Ishikawa (cell line): ENCODE measurements around the gene ROGDI.

Experiments
- CEBPB ChIP-seq: IDR thresholded peaks from 2 replicates; pipeline ENCODE4 v1.6.1; 2012
- CREB1 ChIP-seq: IDR thresholded peaks from 2 replicates; pipeline ENCODE4 v1.6.1; 2012; ENCODE audit warnings: low read depth
- EGR1 ChIP-seq: IDR thresholded peaks from 2 replicates; pipeline ENCODE4 v1.6.1; 2012
- EP300 ChIP-seq: IDR thresholded peaks from 2 replicates; pipeline ENCODE4 v1.6.1; 2012; ENCODE audit warnings: borderline replicate concordance
- FOXM1 ChIP-seq: IDR thresholded peaks from 2 replicates; pipeline ENCODE4 v1.6.1; 2012; ENCODE audit warnings: low read depth, borderline replicate concordance
- NFIC ChIP-seq: IDR thresholded peaks from 2 replicates; pipeline ENCODE4 v1.6.1; 2012
- RAD21 ChIP-seq: IDR thresholded peaks from 2 replicates; pipeline ENCODE4 v1.6.1; 2012; ENCODE audit warnings: low read depth
- TAF1 ChIP-seq: IDR thresholded peaks from 2 replicates; pipeline ENCODE4 v1.6.1; 2012; ENCODE audit warnings: low read depth, mild to moderate bottlenecking
- TCF12 ChIP-seq: IDR thresholded peaks from 2 replicates; pipeline ENCODE4 v1.6.1; 2012; ENCODE audit warnings: low read depth
- TEAD4 ChIP-seq: IDR thresholded peaks from 2 replicates; pipeline ENCODE4 v1.6.1; 2012
- USF1 ChIP-seq: IDR thresholded peaks from 2 replicates; pipeline ENCODE4 v1.6.1; 2012
- YY1 ChIP-seq: IDR thresholded peaks from 2 replicates; pipeline ENCODE4 v1.6.1; 2012; ENCODE audit warnings: low read depth
- ZBTB7A ChIP-seq: IDR thresholded peaks from 2 replicates; pipeline ENCODE4 v1.6.1; 2012; ENCODE audit warnings: low read depth
- TF ChIP-seq, protein P1 (sequence below): IDR thresholded peaks from 2 replicates; pipeline ENCODE4 v1.6.1; 2012
- TF ChIP-seq, protein P2 (sequence below): IDR thresholded peaks from 2 replicates; pipeline ENCODE4 v1.6.1; 2012; ENCODE audit warnings: low read depth, mild to moderate bottlenecking

The ROGDI gene

GRCh38 chr16:4754865-4755264 lies 47.6 kb downstream of the ROGDI start:
- TF ChIP-seq TAF1: no peak
- no peak for TF ChIP-seq USF1
- no peak for TF ChIP-seq FOXM1
- no peak for TF ChIP-seq ZBTB7A
- TF ChIP-seq, protein P1, sequence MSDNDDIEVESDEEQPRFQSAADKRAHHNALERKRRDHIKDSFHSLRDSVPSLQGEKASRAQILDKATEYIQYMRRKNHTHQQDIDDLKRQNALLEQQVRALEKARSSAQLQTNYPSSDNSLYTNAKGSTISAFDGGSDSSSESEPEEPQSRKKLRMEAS: no peak
- TF ChIP-seq CREB1: no peak
- TF ChIP-seq EGR1: no peak

GRCh38 chr16:4753227-4753626 lies 49.2 kb downstream of the ROGDI start:
- TF ChIP-seq CREB1: no peak
- TF ChIP-seq TEAD4: no peak
- TF ChIP-seq YY1: no peak
- TF ChIP-seq NFIC: no peak
- TF ChIP-seq ZBTB7A: no peak
- no peak for TF ChIP-seq RAD21
- no peak for TF ChIP-seq TCF12
- no peak for TF ChIP-seq USF1
- TF ChIP-seq, protein P1: no peak
- TF ChIP-seq TAF1: no peak
- no peak for TF ChIP-seq EGR1
- TF ChIP-seq CEBPB: no peak
- no peak for TF ChIP-seq FOXM1
- no peak for TF ChIP-seq EP300
- TF ChIP-seq, protein P2, sequence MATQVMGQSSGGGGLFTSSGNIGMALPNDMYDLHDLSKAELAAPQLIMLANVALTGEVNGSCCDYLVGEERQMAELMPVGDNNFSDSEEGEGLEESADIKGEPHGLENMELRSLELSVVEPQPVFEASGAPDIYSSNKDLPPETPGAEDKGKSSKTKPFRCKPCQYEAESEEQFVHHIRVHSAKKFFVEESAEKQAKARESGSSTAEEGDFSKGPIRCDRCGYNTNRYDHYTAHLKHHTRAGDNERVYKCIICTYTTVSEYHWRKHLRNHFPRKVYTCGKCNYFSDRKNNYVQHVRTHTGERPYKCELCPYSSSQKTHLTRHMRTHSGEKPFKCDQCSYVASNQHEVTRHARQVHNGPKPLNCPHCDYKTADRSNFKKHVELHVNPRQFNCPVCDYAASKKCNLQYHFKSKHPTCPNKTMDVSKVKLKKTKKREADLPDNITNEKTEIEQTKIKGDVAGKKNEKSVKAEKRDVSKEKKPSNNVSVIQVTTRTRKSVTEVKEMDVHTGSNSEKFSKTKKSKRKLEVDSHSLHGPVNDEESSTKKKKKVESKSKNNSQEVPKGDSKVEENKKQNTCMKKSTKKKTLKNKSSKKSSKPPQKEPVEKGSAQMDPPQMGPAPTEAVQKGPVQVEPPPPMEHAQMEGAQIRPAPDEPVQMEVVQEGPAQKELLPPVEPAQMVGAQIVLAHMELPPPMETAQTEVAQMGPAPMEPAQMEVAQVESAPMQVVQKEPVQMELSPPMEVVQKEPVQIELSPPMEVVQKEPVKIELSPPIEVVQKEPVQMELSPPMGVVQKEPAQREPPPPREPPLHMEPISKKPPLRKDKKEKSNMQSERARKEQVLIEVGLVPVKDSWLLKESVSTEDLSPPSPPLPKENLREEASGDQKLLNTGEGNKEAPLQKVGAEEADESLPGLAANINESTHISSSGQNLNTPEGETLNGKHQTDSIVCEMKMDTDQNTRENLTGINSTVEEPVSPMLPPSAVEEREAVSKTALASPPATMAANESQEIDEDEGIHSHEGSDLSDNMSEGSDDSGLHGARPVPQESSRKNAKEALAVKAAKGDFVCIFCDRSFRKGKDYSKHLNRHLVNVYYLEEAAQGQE: no peak

- no peak for TF ChIP-seq NFIC
- TF ChIP-seq EP300: no peak
- no peak for TF ChIP-seq RAD21
- no peak for TF ChIP-seq FOXM1
- TF ChIP-seq, protein P2: no peak
- TF ChIP-seq TAF1: no peak
- no peak for TF ChIP-seq ZBTB7A
- no peak for TF ChIP-seq EGR1
- TF ChIP-seq, protein P1: no peak
- no peak for TF ChIP-seq YY1
- no peak for TF ChIP-seq TCF12
- TF ChIP-seq CREB1: no peak
- no peak for TF ChIP-seq CEBPB
- TF ChIP-seq USF1: no peak
- TF ChIP-seq TEAD4: no peak
Observed at GRCh38 chr16:4752351-4753100, 49.9 kb downstream of the ROGDI start.

- TF ChIP-seq TCF12 (no peak), NFIC (no peak), TEAD4 (no peak), TAF1 (no peak), ZBTB7A (no peak), RAD21 (no peak), CEBPB (no peak), FOXM1 (no peak), EGR1 (no peak), YY1 (no peak), USF1 (no peak)
- TF ChIP-seq, protein P2: no peak
- TF ChIP-seq, protein P1: no peak
Observed at GRCh38 chr16:4750896-4751295, 51.5 kb downstream of the ROGDI start.
